ENCODE data around the gene JAG1.

DNA sequence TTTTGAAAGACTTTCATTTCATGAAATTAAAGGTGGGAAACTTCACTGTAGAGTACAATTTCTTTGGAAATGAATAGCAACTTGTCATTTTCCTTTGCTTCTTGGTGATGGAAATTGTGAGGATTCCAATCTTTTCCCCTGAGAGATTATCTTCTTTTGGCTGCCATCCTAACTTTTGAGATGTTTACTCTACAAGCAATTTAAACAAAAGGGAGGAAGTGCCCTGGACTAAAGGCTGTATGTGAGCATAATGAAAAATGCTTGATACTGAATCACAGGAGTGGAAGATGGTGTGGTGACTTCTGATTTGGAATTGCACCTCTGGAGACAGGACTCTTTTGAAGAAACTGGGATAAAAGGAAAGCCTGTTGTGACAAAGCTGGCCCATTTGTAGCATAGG lies 43.1 kb upstream of the JAG1 start:
- TF ChIP-seq, protein P1, sequence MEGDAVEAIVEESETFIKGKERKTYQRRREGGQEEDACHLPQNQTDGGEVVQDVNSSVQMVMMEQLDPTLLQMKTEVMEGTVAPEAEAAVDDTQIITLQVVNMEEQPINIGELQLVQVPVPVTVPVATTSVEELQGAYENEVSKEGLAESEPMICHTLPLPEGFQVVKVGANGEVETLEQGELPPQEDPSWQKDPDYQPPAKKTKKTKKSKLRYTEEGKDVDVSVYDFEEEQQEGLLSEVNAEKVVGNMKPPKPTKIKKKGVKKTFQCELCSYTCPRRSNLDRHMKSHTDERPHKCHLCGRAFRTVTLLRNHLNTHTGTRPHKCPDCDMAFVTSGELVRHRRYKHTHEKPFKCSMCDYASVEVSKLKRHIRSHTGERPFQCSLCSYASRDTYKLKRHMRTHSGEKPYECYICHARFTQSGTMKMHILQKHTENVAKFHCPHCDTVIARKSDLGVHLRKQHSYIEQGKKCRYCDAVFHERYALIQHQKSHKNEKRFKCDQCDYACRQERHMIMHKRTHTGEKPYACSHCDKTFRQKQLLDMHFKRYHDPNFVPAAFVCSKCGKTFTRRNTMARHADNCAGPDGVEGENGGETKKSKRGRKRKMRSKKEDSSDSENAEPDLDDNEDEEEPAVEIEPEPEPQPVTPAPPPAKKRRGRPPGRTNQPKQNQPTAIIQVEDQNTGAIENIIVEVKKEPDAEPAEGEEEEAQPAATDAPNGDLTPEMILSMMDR (IDR thresholded peaks at IDR 0.05; ENCODE audit: borderline replicate concordance, extremely low read depth, low read length, poor library complexity, severe bottlenecking): no peak
- TF ChIP-seq EZH2 (IDR thresholded peaks at IDR 0.05; ENCODE audit: borderline replicate concordance, low read depth, low read length, severe bottlenecking): no peak
